GM04503 (cell line): Measurements from ENCODE around the gene ENTR1.

ENCODE experiments used
- DNase-seq: peaks from one replicate; pipeline ENCODE4 v3.0.0-alpha.2; 2012; ENCODE audit warnings: low read depth

The ENTR1 gene, protein sequence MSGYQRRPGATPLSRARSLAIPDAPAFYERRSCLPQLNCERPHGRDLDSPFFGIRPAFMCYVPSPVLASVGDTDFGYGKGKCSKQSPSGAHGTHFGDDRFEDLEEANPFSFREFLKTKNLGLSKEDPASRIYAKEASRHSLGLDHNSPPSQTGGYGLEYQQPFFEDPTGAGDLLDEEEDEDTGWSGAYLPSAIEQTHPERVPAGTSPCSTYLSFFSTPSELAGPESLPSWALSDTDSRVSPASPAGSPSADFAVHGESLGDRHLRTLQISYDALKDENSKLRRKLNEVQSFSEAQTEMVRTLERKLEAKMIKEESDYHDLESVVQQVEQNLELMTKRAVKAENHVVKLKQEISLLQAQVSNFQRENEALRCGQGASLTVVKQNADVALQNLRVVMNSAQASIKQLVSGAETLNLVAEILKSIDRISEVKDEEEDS

GRCh38 chr9:136410500-136411287 is at the start of gene ENTR1, which contains the start of gene PMPCA:
ENTR1 (minus strand) TSS chr9:136410614; CDS start chr9:136410397, 217 bp downstream.
PMPCA (plus strand) TSS chr9:136410658; CDS start chr9:136410669, 11 bp downstream.
- DNase-seq = no peak

DNA sequence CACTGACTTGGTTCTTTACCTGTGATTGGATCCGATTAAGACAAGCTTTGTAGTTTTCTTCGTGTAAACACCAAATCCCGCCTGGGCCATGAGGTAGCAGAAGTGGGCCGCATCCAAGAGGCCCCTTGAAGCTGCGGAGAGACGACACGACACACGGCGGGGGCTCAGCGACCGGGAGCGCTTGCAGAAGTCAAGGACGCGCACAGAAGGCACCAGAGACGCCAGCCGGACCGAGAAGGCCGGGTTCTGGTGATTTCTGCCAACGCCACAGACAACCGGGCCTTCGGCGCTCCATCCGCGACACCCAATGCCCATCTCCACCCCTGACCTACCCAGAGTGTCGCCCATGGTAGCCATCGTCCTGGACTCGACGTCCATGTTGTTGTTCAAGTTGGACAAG is 49.0 kb upstream of the ENTR1 start:
- DNase-seq = no peak

GRCh38 chr9:136457326-136457725 is 46.9 kb upstream of the ENTR1 start:
- DNase-seq = no peak

- no peak for DNase-seq
These were observed 45.8 kb upstream of the ENTR1 start for GRCh38 chr9:136456258-136456657.

DNA sequence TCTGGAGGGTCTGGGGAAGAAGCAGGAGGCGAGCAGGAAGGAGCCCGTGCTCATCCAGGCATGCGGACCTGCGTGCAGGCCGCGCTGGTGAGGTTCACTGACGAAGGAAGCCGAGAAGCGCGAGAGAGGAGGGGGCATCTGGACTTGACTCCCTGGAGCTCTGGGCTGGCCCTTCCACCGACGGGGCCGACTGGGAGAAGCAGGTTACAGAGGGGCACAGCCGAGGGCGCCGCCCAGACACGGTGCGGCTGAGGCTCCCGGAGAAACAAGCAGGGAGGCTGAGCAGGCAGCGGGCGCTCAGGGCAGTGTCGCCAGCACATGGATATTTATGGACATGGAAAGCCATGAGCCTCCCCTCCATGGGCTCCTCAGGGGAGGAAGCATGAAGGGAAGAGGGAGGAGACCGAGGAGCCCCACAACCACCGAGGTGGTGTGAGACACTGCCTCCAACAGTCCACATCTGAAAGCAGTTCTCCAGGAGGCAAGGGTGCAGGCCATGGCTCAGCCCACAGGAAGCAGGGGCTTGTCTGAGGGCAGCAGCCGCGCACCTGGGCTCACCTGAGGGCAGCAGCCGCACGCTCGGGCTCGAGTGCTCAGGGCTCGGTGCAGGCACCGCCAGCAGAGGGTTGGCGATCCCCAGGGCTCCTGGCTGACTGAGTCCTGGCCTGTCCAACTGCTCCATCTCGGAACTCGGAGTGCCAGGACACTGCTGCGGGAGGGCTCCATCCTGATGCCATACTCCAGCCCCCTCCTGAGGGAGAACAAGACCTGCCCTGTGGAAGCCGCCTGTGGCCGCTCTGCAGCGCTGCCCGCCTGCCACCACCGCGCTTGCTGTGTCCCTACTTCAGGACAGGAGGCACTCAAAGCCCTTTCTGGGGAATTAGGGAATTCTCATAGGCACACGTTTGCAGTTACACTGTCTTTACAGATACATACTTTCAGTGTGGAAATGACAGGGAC is 44.9 kb upstream of the ENTR1 start:
- no peak for DNase-seq

- DNase-seq = no peak
These were observed 43.8 kb upstream of the ENTR1 start for GRCh38 chr9:136454026-136454796.

GRCh38 chr9:136453326-136453725 is 42.9 kb upstream of the ENTR1 start:
- DNase-seq = no peak

DNA sequence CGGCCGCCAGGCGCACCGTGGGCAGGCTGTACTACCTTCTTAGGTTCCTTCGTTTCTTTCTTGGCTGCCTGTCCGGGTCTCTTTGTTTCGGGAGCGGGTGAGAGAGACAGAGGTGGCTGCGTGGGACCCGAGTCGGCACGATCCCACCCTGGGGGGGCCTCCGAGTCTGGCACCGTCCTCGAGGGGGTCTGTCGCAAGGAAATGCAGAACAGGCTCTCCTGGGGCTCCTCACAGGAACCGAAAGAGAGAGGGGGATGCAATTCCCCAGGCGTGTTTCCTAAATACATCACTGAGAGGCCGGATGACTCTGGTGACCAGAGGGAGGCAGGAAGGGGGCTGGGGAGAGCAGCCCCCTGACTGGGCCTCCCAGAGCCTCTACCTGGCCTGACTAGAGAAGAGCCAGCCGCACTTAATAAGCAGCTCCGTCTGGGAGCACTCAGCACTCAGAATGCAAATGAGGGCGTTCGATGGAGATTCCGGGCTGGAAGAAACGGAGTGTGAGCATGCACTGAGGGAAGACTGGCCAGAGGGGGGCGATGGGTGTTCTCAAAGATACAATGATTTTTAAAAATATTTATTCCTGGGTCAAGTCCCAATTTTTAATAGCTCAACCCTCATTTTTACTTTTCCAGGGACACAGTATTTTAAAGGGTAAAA is 40.9 kb upstream of the ENTR1 start:
- no peak for DNase-seq

- DNase-seq = no peak
These were observed 38.2 kb upstream of the ENTR1 start for GRCh38 chr9:136448655-136449054.

DNA sequence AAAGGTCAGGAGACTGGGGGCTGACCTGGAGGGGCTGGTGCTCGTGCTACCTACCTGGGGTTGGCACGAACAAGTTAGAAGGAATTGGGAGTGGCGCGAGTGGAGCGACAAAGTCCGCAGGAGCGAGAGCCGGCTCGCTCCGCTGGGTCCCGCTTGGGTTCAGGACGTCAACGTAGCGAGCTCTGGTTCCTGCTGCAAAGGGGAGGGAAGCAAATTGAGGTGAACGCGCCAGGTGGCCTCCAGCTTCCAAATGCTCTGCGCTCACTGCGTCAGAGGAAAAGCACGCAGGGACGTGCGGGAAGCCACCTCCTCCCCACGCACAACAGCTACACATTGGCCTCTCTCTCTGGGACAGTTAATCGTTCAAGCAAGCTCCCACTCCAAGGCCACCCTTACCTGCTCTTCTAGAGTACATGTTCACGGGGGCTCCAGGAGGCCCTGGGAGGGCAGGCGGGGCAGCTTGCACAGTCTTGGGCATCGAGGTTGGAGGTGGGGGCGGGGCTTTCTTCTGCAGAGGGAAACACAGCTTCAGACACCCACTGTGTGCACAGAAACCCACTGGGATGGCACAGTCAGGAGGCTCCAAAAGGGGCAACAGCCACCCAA is 36.9 kb upstream of the ENTR1 start:
- DNase-seq = no peak

- DNase-seq = no peak
These were observed 35.4 kb upstream of the ENTR1 start for GRCh38 chr9:136445799-136446198.

- no peak for DNase-seq
These were observed 33.7 kb upstream of the ENTR1 start for GRCh38 chr9:136444102-136444501.

- DNase-seq = no peak
These were observed 33.3 kb upstream of the ENTR1 start for GRCh38 chr9:136443687-136444086.

GRCh38 chr9:136443087-136443486 is 32.7 kb upstream of the ENTR1 start:
- DNase-seq = no peak

GRCh38 chr9:136442265-136442664 is 31.9 kb upstream of the ENTR1 start:
- DNase-seq = no peak

DNA sequence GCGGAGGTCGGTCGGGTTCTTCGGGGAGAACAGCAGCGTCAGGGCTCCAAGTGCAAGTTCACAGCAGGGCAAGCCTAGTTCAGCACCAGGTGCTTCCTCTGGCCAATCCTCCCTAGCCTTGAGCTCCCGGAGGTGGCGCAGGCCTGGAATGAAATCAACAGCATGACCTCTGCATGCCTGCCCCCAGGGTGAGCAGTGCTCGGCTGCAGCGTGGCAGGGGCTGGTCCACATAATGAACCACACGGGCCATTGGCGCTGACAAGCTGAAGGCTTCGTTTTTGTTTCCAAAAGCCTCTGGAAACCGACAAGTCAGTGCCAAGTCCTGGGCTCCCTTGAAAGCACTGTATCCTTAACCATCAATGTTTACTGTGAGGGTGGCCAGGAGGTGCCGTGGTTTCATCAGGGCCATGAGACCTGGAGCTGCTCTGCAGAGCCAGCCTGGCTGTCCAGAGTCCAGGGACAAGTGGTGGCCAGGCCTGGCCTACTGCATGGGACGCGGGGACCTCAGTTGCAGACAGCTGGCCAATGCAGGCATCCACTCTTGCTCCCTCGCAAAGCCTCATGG is 31.3 kb upstream of the ENTR1 start:
- DNase-seq = no peak

DNA sequence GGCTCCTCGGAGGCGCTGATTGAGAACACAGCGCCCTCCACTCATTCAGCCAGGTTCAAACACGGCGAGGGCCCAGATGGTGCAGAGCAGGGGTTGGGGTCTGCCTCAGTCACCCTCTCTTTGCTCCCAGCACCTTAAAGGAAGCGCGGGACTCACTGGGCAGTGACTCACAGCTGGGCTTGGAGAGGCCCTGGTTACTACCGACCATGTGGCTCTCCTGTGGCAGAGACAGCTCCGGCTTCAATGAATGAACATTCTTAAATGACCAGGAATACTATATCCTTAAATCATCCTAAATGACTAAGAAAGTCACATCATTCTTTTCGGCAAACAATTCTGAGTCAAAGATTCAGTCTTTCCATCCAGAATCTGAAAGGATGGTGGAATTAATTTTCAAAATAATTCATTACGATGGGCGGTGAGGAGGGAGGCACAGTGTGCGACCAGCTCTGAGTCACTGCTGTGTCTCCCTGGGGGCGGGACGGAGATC is 30.8 kb upstream of the ENTR1 start:
- no peak for DNase-seq

DNA sequence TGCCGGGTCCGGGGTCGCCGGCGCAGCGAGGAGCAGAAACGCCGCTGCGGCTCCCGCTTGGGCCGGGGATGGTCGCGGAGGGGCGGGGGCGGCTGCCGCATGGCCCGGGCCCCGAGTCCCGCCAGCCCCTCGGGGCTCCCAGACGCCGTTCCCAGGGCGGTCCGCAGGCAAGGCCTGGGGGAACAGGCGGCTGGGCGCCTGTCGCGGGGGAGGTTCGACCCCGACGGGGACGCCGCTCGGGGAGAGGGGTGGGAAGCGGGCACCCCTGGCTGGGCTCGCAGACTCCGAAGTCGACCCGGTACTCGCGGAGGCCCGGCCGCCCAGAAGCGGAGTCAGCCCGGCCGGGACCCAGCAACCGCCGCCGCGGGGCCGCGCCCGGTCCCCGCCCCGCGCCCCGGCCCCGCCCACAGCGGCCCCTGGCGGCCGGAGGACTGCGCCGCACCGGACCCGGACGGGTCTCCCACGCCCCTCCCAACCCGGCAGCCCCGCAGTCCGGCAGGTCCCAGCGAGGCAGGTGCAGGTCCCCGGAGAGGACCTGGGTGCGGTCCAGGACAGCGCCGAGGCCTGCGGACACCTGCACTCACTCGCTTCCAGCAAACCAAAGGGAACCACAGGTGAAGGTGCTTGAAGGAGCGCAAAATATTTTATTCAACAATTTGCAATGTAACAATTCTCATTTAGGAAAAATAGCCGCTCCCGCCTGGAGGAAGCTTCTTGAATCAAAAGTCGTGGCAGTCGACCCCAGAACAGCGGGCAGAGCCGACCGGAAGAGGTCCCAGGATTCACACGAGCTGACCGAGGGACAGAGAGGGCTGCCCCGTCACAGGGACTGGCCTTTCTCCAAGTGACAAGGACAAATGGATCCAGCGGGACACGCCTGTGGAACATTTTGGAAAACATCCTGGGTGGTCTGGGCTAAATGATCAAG is 29.3 kb upstream of the ENTR1 start, which contains the start of gene INPP5E:
TSS of gene INPP5E (minus strand) at position 365 of the 928 bp plus-strand sequence. CDS start 426 bp downstream, outside the sequence.
- no peak for DNase-seq
